GM15510 (cell line): ENCODE data around the gene MIEF1.
A peak's percentile ranks its signal among the peaks of the same experiment; 100 is the strongest.

Experiments used
- POLR2A ChIP-seq: IDR thresholded peaks from 3 replicates; pipeline ENCODE4 v1.6.1; 2011; ENCODE audit warnings: borderline replicate concordance; ENCODE audit not compliant: insufficient read length; ENCODE audit errors: extremely low read depth

Gene MIEF1

GRCh38 chr22:39527481-39527961, 25.4 kb downstream of the MIEF1 start:
- TF ChIP-seq POLR2A = no peak

GRCh38 chr22:39528080-39528661, 26.1 kb downstream of the MIEF1 start:
- TF ChIP-seq POLR2A = no peak

GRCh38 chr22:39528681-39529486, 26.8 kb downstream of the MIEF1 start:
- TF ChIP-seq POLR2A = peak; percentile 29

GRCh38 chr22:39529487-39529851, 27.4 kb downstream of the MIEF1 start:
- no peak for TF ChIP-seq POLR2A

GRCh38 chr22:39530116-39530515, 28.0 kb downstream of the MIEF1 start:
- TF ChIP-seq POLR2A = no peak

GRCh38 chr22:39530692-39531331, 28.7 kb downstream of the MIEF1 start:
- TF ChIP-seq POLR2A = no peak

- peak; percentile 98 for TF ChIP-seq POLR2A
Observed at GRCh38 chr22:39532215-39533073, 30.4 kb downstream of the MIEF1 start, which contains the start of gene RPS19BP1. Gene RPS19BP1, minus strand, starts transcription at chr22:39532748. Its CDS starts 10 bp downstream, at chr22:39532738.

GRCh38 chr22:39534092-39534506, 32.0 kb downstream of the MIEF1 start:
- no peak for TF ChIP-seq POLR2A

- no peak for TF ChIP-seq POLR2A
Observed at GRCh38 chr22:39534591-39535356, 32.7 kb downstream of the MIEF1 start.

GRCh38 chr22:39535357-39535725, 33.3 kb downstream of the MIEF1 start:
- TF ChIP-seq POLR2A = no peak

- no peak for TF ChIP-seq POLR2A
Observed at GRCh38 chr22:39535831-39536449, 33.9 kb downstream of the MIEF1 start.

- no peak for TF ChIP-seq POLR2A
Observed at GRCh38 chr22:39536711-39537110, 34.6 kb downstream of the MIEF1 start.

- no peak for TF ChIP-seq POLR2A
Observed at GRCh38 chr22:39537975-39538374, 35.9 kb downstream of the MIEF1 start.
